ENCODE data around the gene MDM2. TPM values are rescaled to one million over a fixed set of nuclear protein-coding genes. Genes with fewer than 3 reads are reported as not detected.
"Not testable (repeated sequence)": the region's sequence is repeated elsewhere in the genome, so short reads cannot be mapped to it uniquely, and the experiment has no call there.

MDM2 gene
- total and polyA plus RNA-seq, 2 donors (not counting 3 experiments of a cell fraction or from before 2014, with no cell fraction given) = 16.7 to 270 TPM

DNA sequence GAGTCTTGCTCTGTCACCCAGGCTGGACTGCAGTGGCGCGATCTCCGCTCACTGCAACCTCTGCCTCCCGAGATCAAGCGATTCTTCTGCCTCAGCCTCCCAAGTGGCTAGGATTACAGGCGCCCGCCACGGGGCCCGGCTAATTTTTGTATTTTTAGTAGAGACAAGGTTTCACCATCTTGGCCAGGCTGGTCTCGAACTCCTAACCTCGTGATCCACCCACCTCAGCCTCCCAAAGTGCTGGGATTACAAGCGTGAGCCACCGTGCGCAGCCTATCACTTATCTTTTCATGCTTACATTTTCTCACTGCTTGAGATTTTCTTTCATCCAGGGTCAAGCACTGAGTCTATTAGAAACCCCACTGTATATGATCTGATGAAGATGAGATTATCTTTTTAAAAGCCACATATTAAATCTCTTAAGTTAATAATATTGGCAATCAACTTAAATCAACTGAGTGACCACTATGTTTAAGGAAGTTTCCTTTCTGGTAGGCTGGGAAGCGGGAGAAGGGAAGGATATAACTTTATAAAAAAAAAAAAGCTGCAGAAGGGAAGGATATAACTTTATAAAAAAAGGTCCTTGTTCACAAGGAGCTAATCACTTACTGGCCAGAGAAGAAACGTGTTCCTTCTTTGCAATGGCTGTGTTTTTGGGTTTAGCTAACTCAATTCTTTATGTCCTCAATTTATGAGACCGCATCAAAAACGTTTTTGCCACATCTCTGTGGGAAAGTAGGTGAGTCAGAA lies 1.3 kb upstream of the MDM2 start:
- dilution Hi-C loops (cut with MboI; ENCODE audit: extremely low pct_ligation_motif_present, low sequenced_read_pairs) = no loop called here
- ChIA-PET CTCF (interaction anchor here (1.1 to 3.0 kb wide), 3 partner anchors 12 to 21 kb away, joined by 4 to 35 read pairs (median 8); no protein-coding TSS in a partner anchor), POLR2A (interaction anchor here (1.1 to 3.0 kb wide), 3 partner anchors 19 to 61 kb away, joined by 5 to 21 read pairs (median 6); partner anchors contain the start of gene SLC35E3)
- H4K20me1 ChIP-seq (replicated peaks; ENCODE audit: control insufficient read depth, extremely low read depth, insufficient read depth, low read length) = no peaks in the 10 kb centered on the region
- no peaks in the 10 kb centered on the region for H3K9me1 ChIP-seq (replicated peaks; ENCODE audit: control insufficient read depth, extremely low read depth, insufficient read depth, low read length)
- H3K79me2 ChIP-seq (ENCODE audit: control insufficient read depth, insufficient read depth, low read length) = peaks cover 32% of the 10 kb centered on the region
- TF ChIP-seq CTCF (IDR thresholded peaks at IDR 0.05; ENCODE audit: extremely low read depth in 1 of 2, insufficient read depth in 1 of 2, low read depth in 1 of 2, low read length in 2 of 2) (no peak), EZH2 (IDR thresholded peaks at IDR 0.05; ENCODE audit: borderline replicate concordance, low read depth, low read length, severe bottlenecking) (no peak), POLR2A (IDR thresholded peaks at IDR 0.05; ENCODE audit: low read depth, low read length) (no peak), JUN (IDR thresholded peaks at IDR 0.05; ENCODE audit: borderline replicate concordance, insufficient read depth, insufficient read length, low read depth) (no peak), POLR2AphosphoS5 (IDR thresholded peaks at IDR 0.05; ENCODE audit: insufficient read depth, low read depth, low read length) (no peak), FOS (IDR thresholded peaks at IDR 0.05; ENCODE audit: borderline replicate concordance, insufficient read depth, low read length) (no peak)
- FAIRE-seq = no peak
- H3K27me3 ChIP-seq (ENCODE audit: control insufficient read depth in 2 of 2, insufficient read depth in 2 of 2, low read length in 2 of 2) = no peaks in the 10 kb centered on the region
- no peaks in the 10 kb centered on the region for H3K9me3 ChIP-seq (replicated peaks; ENCODE audit: control insufficient read depth, insufficient read depth, low read length)
- peaks cover 3% of the 10 kb centered on the region for H3K4me1 ChIP-seq (ENCODE audit: control insufficient read depth, extremely low read depth, insufficient read depth, low read length)
- no peak overlapping the region for H3K4me3 ChIP-seq (replicated peaks in 1 of 3; ENCODE audit: insufficient read depth in 1 of 3, low read depth in 1 of 3, low read length in 3 of 3)
- H3K4me2 ChIP-seq (ENCODE audit: insufficient read depth, low read length) = peak overlapping the region; percentile 64
- no TSS peak for BruUV-seq (replicated peaks)
- intact Hi-C loops (cut with micrococcal nuclease) = loop anchor here (1.0 to 10.0 kb wide), 5 partner anchors 120 to 582 kb away; partner anchors contain the start of genes IL26, NUP107 and RAP1B
- H3K9ac ChIP-seq (replicated peaks; ENCODE audit: extremely low read depth, insufficient read depth, low read length) = no peak overlapping the region
- no peak for DNase-seq (ENCODE audit: low read depth, low spot score)
- H2AFZ ChIP-seq (ENCODE audit: low read depth, low read length) = no peak overlapping the region
- peaks cover 0 to 6% of the 10 kb centered on the region in 2 experiments for H3K36me3 ChIP-seq (ENCODE audit: control insufficient read depth in 2 of 2, extremely low read depth in 1 of 2, insufficient read depth in 2 of 2, low read length in 2 of 2)
- no peak overlapping the region for H3K27ac ChIP-seq (ENCODE audit: insufficient read depth, low read depth, low read length)

DNA sequence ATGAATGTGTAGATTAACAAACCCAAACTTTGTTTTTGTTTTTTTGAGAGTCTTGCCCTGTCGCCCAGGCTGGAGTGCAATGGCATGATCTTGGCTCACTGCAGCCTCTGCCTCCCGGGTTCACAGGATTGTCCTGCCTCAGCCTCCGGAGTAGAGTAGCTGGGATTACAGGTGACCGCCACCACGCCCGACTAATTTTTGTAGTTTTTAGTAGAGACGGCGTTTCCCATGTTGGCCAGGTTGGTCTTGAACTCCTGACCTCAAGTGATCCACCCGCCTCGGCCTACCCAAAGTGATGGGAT lies 752 bp upstream of the MDM2 start:
- DNase-seq (ENCODE audit: low read depth, low spot score); H3K27me3 ChIP-seq (ENCODE audit: control insufficient read depth in 2 of 2, insufficient read depth in 2 of 2, low read length in 2 of 2); H3K4me1 ChIP-seq (ENCODE audit: control insufficient read depth, extremely low read depth, insufficient read depth, low read length); H3K36me3 ChIP-seq (ENCODE audit: control insufficient read depth in 2 of 2, extremely low read depth in 1 of 2, insufficient read depth in 2 of 2, low read length in 2 of 2); H4K20me1 ChIP-seq (replicated peaks; ENCODE audit: control insufficient read depth, extremely low read depth, insufficient read depth, low read length); H3K9me3 ChIP-seq (replicated peaks; ENCODE audit: control insufficient read depth, insufficient read depth, low read length); BruUV-seq (replicated peaks); dilution Hi-C loops (cut with MboI; ENCODE audit: extremely low pct_ligation_motif_present, low sequenced_read_pairs); H3K9me1 ChIP-seq (replicated peaks; ENCODE audit: control insufficient read depth, extremely low read depth, insufficient read depth, low read length): not testable (repeated sequence)
- ChIA-PET CTCF (interaction anchor here (0.9 to 3.0 kb wide), 7 partner anchors 12 to 75 kb away, joined by 3 to 35 read pairs (median 6); partner anchors contain the start of gene SLC35E3), POLR2A (interaction anchor here (0.6 to 3.0 kb wide), 5 partner anchors 19 to 62 kb away, joined by 3 to 21 read pairs (median 6); partner anchors contain the start of gene SLC35E3)
- intact Hi-C loops (cut with micrococcal nuclease) = loop anchor here (1.0 to 10.0 kb wide), 5 partner anchors 121 to 582 kb away; partner anchors contain the start of genes IL26, NUP107 and RAP1B
- peak overlapping the region; percentile 20 to 69 (median 68) for H3K4me3 ChIP-seq (replicated peaks in 1 of 3; ENCODE audit: insufficient read depth in 1 of 3, low read depth in 1 of 3, low read length in 3 of 3)
- H3K27ac ChIP-seq (ENCODE audit: insufficient read depth, low read depth, low read length) = peak overlapping the region; percentile 82
- peak overlapping the region; percentile 35 for H2AFZ ChIP-seq (ENCODE audit: low read depth, low read length)
- H3K4me2 ChIP-seq (ENCODE audit: insufficient read depth, low read length) = peak overlapping the region; percentile 64
- FAIRE-seq = peak; percentile 50
- peaks cover 37% of the 10 kb centered on the region for H3K79me2 ChIP-seq (ENCODE audit: control insufficient read depth, insufficient read depth, low read length)
- peak overlapping the region; percentile 95 for H3K9ac ChIP-seq (replicated peaks; ENCODE audit: extremely low read depth, insufficient read depth, low read length)
